Measurements from ENCODE around the gene LMX1B. TPM values are rescaled to one million over a fixed set of nuclear protein-coding genes. Genes with fewer than 3 reads are reported as not detected.
A peak's percentile ranks its signal among the peaks of the same experiment; 100 is the strongest.

Gene LMX1B
- total RNA-seq, 2 donors from 2014 or later: not detected

GRCh38 chr9:126624912-126625311 lies 11.2 kb downstream of the LMX1B start:
- Mint-ChIP-seq H3K9me3 (no peaks in the 10 kb centered on the region), H3K27ac (no peak overlapping the region), H3K27me3 (ENCODE audit: low read depth) (peaks cover 88% of the 10 kb centered on the region), H3K36me3 (ENCODE audit: insufficient read depth in 2 of 2) (no peaks in the 10 kb centered on the region), H3K4me3 (peak overlapping the region; percentile 46 to 87), H3K4me1 (ENCODE audit: low read depth) (peaks cover 15% of the 10 kb centered on the region)
- ATAC-seq (replicated peaks in 1 of 2) (no peak), DNase-seq (no peak)

GRCh38 chr9:126625329-126626126 lies 11.8 kb downstream of the LMX1B start:
- Mint-ChIP-seq H3K27ac (no peak overlapping the region), H3K27me3 (ENCODE audit: low read depth) (peaks cover 88% of the 10 kb centered on the region), H3K4me1 (ENCODE audit: low read depth) (peaks cover 15% of the 10 kb centered on the region), H3K4me3 (peak overlapping the region; percentile 87), H3K9me3 (no peaks in the 10 kb centered on the region), H3K36me3 (ENCODE audit: insufficient read depth in 2 of 2) (no peaks in the 10 kb centered on the region)
- DNase-seq (no peak), ATAC-seq (replicated peaks in 1 of 2) (peak; percentile 24 to 41)

- H3K27ac Mint-ChIP-seq: no peak overlapping the region
- DNase-seq: peak in 1 of 2 donors; percentile 19
- peaks cover 15% of the 10 kb centered on the region for H3K4me1 Mint-ChIP-seq (ENCODE audit: low read depth)
- no peak for ATAC-seq (replicated peaks in 1 of 2)
- H3K4me3 Mint-ChIP-seq: peak overlapping the region; percentile 87
- no peaks in the 10 kb centered on the region for H3K36me3 Mint-ChIP-seq (ENCODE audit: insufficient read depth in 2 of 2)
- peaks cover 83% of the 10 kb centered on the region for H3K27me3 Mint-ChIP-seq (ENCODE audit: low read depth)
- no peaks in the 10 kb centered on the region for H3K9me3 Mint-ChIP-seq
These were observed 12.6 kb downstream of the LMX1B start for GRCh38 chr9:126626127-126626925.

- no peak overlapping the region for H3K4me3 Mint-ChIP-seq
- H3K36me3 Mint-ChIP-seq (ENCODE audit: insufficient read depth in 2 of 2): no peaks in the 10 kb centered on the region
- ATAC-seq (replicated peaks in 1 of 2) (no peak), DNase-seq (no peak)
- H3K4me1 Mint-ChIP-seq (ENCODE audit: low read depth): peaks cover 15% of the 10 kb centered on the region
- H3K9me3 Mint-ChIP-seq: no peaks in the 10 kb centered on the region
- peaks cover 79% of the 10 kb centered on the region for H3K27me3 Mint-ChIP-seq (ENCODE audit: low read depth)
- no peak overlapping the region for H3K27ac Mint-ChIP-seq
These were observed 13.2 kb downstream of the LMX1B start for GRCh38 chr9:126626926-126627233.

DNA sequence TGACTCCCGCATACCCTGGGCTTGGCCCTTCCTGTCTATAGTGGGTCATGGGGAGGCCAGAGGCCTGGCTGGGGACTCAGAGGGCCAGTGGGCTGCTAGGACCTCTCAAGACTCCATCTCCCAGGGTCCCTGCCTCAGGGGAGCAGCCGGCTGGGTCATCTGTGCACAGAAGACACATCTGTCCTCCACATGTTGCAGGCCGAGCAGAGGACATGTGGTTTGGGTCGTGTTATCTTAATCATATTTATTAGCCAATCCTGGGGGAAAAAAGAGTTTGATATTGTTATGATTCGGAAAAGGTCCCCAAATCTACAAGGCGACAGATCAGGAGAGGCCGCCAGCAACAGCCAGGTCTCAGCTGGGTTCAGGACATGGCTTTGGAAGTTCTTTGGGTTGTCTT lies 14.4 kb downstream of the LMX1B start:
- DNase-seq (no peak), ATAC-seq (replicated peaks in 1 of 2) (no peak)
- Mint-ChIP-seq H3K9me3 (no peaks in the 10 kb centered on the region), H3K27ac (no peak overlapping the region), H3K4me3 (no peak overlapping the region), H3K27me3 (ENCODE audit: low read depth) (peaks cover 77% of the 10 kb centered on the region), H3K36me3 (ENCODE audit: insufficient read depth in 2 of 2) (no peaks in the 10 kb centered on the region), H3K4me1 (ENCODE audit: low read depth) (peaks cover 15% of the 10 kb centered on the region)

GRCh38 chr9:126628969-126629674 lies 15.4 kb downstream of the LMX1B start:
- DNase-seq: no peak
- no peaks in the 10 kb centered on the region for H3K9me3 Mint-ChIP-seq

DNA sequence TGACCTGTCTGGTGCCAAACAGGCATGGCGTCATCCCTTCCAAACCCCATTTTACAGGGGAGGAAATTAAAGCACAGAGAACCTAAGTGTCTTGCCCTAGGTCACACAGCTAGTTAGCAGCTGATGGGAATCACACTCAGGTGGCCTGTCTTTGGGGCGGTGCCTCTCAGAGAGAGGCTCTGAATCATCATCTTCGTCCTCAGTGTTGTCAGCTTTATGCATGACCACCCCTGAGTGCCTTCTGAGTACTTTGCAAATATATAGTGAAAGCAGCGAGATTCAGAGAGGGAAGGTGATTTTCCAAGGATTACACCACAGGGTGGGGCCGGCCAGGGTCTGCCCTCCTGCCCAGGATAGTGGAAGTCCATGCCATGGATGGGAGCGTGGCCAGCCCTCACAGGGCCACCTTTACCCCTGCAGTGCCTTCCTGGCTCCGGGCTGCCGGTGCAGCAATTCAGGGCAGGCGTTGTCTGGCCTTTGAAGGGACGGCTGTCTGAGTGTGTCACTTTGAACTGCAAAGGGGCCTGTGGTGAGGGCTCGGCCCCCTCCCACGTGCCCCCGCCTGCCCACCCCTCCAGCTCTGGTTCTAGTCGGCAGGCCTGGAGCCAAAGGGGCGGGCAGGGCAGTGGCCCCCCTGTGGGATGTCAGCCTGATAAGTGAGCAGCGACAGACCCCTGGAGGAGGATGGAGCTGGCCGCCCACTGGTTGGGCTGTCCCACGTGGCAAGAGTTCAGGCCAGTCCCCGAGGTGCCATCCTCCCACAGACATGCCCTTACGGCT lies 16.9 kb downstream of the LMX1B start:
- Mint-ChIP-seq H3K4me3 (no peak overlapping the region), H3K9me3 (no peaks in the 10 kb centered on the region), H3K27ac (no peak overlapping the region), H3K4me1 (ENCODE audit: low read depth) (peaks cover 7% of the 10 kb centered on the region), H3K27me3 (ENCODE audit: low read depth) (peaks cover 70% of the 10 kb centered on the region), H3K36me3 (ENCODE audit: insufficient read depth in 2 of 2) (no peaks in the 10 kb centered on the region)
- ATAC-seq (replicated peaks in 1 of 2): no peak
- no peak for DNase-seq

More at GRCh38 chr9:126628969-126629674, 15.4 kb downstream of the LMX1B start:
- no peak for ATAC-seq (replicated peaks in 1 of 2)
- Mint-ChIP-seq H3K4me3 (no peak overlapping the region), H3K27me3 (ENCODE audit: low read depth) (peaks cover 78% of the 10 kb centered on the region), H3K4me1 (ENCODE audit: low read depth) (peaks cover 15% of the 10 kb centered on the region), H3K36me3 (ENCODE audit: insufficient read depth in 2 of 2) (no peaks in the 10 kb centered on the region), H3K27ac (no peak overlapping the region)

GRCh38 chr9:126631254-126631653 lies 17.5 kb downstream of the LMX1B start:
- H3K4me1 Mint-ChIP-seq (ENCODE audit: low read depth): peaks cover 3% of the 10 kb centered on the region
- H3K36me3 Mint-ChIP-seq (ENCODE audit: insufficient read depth in 2 of 2): no peaks in the 10 kb centered on the region
- DNase-seq: no peak
- H3K9me3 Mint-ChIP-seq: no peaks in the 10 kb centered on the region
- peaks cover 69% of the 10 kb centered on the region for H3K27me3 Mint-ChIP-seq (ENCODE audit: low read depth)
- ATAC-seq (replicated peaks in 1 of 2): no peak
- H3K4me3 Mint-ChIP-seq: no peak overlapping the region
- H3K27ac Mint-ChIP-seq: no peak overlapping the region

- ATAC-seq (replicated peaks in 1 of 2): no peak
- peaks cover 63% of the 10 kb centered on the region for H3K27me3 Mint-ChIP-seq (ENCODE audit: low read depth)
- H3K9me3 Mint-ChIP-seq: no peaks in the 10 kb centered on the region
- no peak overlapping the region for H3K27ac Mint-ChIP-seq
- no peak for DNase-seq
- no peaks in the 10 kb centered on the region for H3K4me1 Mint-ChIP-seq (ENCODE audit: low read depth)
- no peak overlapping the region for H3K4me3 Mint-ChIP-seq
- H3K36me3 Mint-ChIP-seq (ENCODE audit: insufficient read depth in 2 of 2): no peaks in the 10 kb centered on the region
These were observed 20.3 kb downstream of the LMX1B start for GRCh38 chr9:126633881-126634558.

- H3K9me3 Mint-ChIP-seq: no peaks in the 10 kb centered on the region
- no peak overlapping the region for H3K4me3 Mint-ChIP-seq
- H3K27ac Mint-ChIP-seq: no peak overlapping the region
- H3K36me3 Mint-ChIP-seq (ENCODE audit: insufficient read depth in 2 of 2): no peaks in the 10 kb centered on the region
- H3K27me3 Mint-ChIP-seq (ENCODE audit: low read depth): peaks cover 63% of the 10 kb centered on the region
- H3K4me1 Mint-ChIP-seq (ENCODE audit: low read depth): no peaks in the 10 kb centered on the region
- ATAC-seq (replicated peaks in 1 of 2) (no peak), DNase-seq (no peak)
These were observed 21.3 kb downstream of the LMX1B start for GRCh38 chr9:126635061-126635460.

GRCh38 chr9:126635661-126636439 lies 22.1 kb downstream of the LMX1B start:
- no peak for ATAC-seq (replicated peaks in 1 of 2)
- Mint-ChIP-seq H3K27ac (no peak overlapping the region), H3K4me3 (no peak overlapping the region), H3K36me3 (ENCODE audit: insufficient read depth in 2 of 2) (no peaks in the 10 kb centered on the region), H3K4me1 (ENCODE audit: low read depth) (no peaks in the 10 kb centered on the region), H3K9me3 (no peaks in the 10 kb centered on the region), H3K27me3 (ENCODE audit: low read depth) (peaks cover 56% of the 10 kb centered on the region)
- no peak for DNase-seq

Data from activated T-cell treated with anti-CD3 and anti-CD28 coated beads, Interleukin-2, amount 50 U/mL, for 72 hours (primary cell).